Right ventricle myocardium superior (tissue), 1 donor: ENCODE data around the gene TRO. TPM values are rescaled to one million over a fixed set of nuclear protein-coding genes. Genes with fewer than 3 reads are reported as not detected.

ENCODE experiments used
- ATAC-seq: fragments of 200-7000 bp; cut with Tn5 transposase; one replicate; pipeline ENCODE4 v1.9.1; 2020; ENCODE audit warnings: mild to moderate bottlenecking; ENCODE audit not compliant: poor library complexity
- DNase-seq: peaks from one replicate; pipeline ENCODE4 v3.0.0-alpha.2; 2020
- intact Hi-C: fragments of 100-400 bp; cut with DNase I; formaldehyde crosslinking; loops from one replicate; pipeline ENCODE4 v1.11.2; 2022
- total RNA-seq: library from RNA; stranded (reverse); fragmentation: NEBNext Ultra II Directional; extraction: Animal tissue kit (Norgen Biotek cat#: 25700); gene quantifications from one replicate; pipeline ENCODE4 v1.2.1, GENCODE V29; 2021
- donor health status: DM: no; HTN: yes; CAD: no; lungs with severe emphysema.

TRO gene
- total RNA-seq, 1 donor from 2014 or later = 1.6 TPM

DNA sequence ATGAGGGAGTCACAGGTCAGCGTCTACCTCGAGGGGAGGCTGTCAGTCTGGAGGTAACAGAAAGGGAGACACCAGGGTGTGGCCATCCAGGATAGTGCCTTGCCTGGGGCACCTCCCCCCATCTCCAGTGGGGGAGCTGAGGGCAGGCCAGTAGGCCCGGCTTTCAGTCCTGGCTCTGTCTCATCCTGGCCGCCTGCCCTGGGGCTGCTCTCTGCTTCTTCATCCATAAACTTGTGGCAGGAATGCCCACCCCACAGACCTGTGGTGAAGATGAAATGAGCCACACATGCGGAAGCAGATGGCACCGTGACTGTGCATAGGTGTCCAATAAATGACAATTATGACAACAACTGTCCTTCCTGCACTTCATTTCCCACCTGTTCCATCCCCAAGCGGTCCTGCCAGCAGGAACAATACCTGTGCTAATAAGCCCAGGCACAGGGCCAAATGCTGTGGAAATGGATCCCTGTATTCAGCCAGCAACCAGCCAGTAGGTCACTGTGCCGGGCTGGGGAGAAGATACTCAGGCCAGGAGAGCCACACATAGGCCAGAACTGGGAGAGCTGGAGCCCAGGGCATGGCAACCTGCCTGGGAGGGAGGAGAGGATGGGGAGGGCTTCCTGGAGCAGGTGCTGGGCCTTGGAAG is 30.2 kb downstream of the TRO start:
- intact Hi-C loops = no loop called here
- DNase-seq (no peak), ATAC-seq (no peak)

- DNase-seq = no peak
- intact Hi-C loops = no loop called here
- ATAC-seq = no peak
Measured at GRCh38 chrX:54961750-54962149, 41.1 kb downstream of the TRO start.

DNA sequence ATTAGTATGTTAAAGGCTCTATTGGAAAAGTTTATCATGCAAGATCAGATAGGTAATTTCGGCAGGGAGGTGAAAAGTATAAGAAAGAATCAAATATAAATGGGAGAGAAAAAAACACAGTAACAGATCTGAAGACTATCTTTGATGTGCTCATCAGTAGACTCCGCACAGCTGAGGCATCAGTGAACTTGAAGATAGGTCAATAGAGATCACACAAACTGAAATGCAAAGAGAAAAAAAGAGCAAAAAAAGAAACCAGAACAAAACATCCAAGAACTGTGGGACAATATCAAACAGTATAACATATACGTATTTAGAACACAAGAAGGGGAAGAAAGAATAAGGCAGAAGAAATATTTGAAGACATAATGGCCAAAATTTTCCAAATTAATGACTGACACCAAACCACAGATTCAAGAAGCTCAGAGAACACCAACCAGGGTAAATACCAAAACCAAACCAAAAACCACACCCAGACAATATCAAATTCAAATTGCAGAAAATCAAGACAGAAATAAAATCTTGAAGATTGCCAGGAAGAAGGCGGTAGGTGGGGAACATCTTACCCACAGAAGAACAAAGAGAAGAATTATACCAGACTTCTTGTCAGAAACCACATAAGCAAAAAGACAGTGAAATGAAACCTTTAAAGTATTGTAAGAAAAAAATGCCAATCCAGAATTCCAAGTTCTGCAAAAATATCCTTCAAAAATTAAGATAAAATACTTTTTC is 44.3 kb downstream of the TRO start:
- ATAC-seq (no peak), DNase-seq (no peak)
- intact Hi-C loops = no loop called here

DNA sequence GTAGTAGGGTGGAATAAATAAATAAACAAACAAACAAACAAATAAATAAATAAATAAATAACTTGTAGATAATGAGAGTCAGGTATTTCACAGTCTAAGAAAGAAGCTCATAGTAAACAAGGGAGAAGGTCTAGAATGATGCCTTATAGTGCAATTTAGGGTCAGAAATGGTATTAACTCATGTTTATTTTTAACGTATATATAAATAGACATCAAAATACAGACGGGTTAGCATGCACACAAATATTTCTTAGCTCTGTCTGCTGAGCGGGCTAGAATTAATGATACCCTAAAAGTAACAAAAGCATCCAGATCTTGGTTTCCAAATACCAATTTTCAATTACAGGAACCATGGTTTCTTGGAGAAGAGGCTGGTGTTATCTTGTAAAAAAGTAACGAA is 56.8 kb downstream of the TRO start:
- intact Hi-C loops = no loop called here
- ATAC-seq = no peak
- no peak for DNase-seq

GRCh38 chrX:54978448-54978847 is 57.8 kb downstream of the TRO start:
- no peak for DNase-seq
- intact Hi-C loops = no loop called here
- ATAC-seq = no peak

DNA sequence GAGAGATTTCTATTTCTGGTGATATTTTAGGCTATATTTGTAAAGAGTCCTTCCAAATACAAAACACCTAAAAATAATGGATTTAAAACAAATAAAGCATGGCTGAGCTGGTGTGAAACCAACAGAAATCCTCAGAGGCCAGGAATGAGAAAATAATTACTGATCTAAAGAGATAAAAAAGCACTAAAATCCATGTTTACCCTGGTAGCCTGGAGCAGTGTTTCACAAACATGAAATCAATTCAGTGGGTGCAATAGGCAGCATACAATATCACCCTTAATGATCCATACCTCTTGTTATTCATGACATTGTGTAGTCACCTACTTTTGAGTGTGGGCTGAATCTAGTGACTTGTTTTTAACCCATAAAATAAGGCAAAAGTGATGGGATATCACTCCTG is 58.8 kb downstream of the TRO start:
- DNase-seq (no peak), ATAC-seq (no peak)
- intact Hi-C loops = no loop called here

GRCh38 chrX:54980334-54980733 is 59.7 kb downstream of the TRO start:
- DNase-seq = no peak
- intact Hi-C loops = no loop called here
- ATAC-seq = no peak

Other genes with a start within 250 kb of the TRO start
- not detected for gene ITIH6, start 122.6 kb upstream of the TRO start, total RNA-seq
- 66.5 TPM for gene MAGED2, start 113.1 kb upstream of the TRO start, total RNA-seq
- 0.16 TPM for gene PFKFB1, start 73.4 kb downstream of the TRO start, total RNA-seq
- gene APEX2, start 79.5 kb downstream of the TRO start, total RNA-seq = 7.0 TPM
- gene ALAS2, start 110.2 kb downstream of the TRO start, total RNA-seq = 0.51 TPM
- gene PAGE2B, start 154.2 kb downstream of the TRO start, total RNA-seq = not detected
- not detected for gene PAGE2, start 168.2 kb downstream of the TRO start, total RNA-seq